OCI-LY3 (cell line): ENCODE data around the gene CSAG3.
"Not testable (repeated sequence)": the region's sequence is repeated elsewhere in the genome, so short reads cannot be mapped to it uniquely, and the experiment has no call there.

Experiments used
- CTCF ChIP-seq: fragments of 200-600, 300-600 bp; sonication (generic); IDR thresholded peaks from 2 replicates; pipeline ENCODE4 v1.5.1; 2014; ENCODE audit warnings: antibody characterized with exemption, low read length, low read depth
- EZH2phosphoT487 ChIP-seq: fragments of 200-600 bp; shearing (Covaris generic); IDR thresholded peaks from 2 replicates; pipeline ENCODE4 v1.6.1; 2018; ENCODE audit warnings: antibody characterized with exemption, mixed run types, low read depth

- TF ChIP-seq CTCF, EZH2phosphoT487: not testable (repeated sequence)
These were observed 5.0 kb upstream of the CSAG3 start, which contains the start of gene MAGEA2 for GRCh38 chrX:152753686-152754650.
